NCI-H128 (cell line): Measurements from ENCODE around the gene NFKBIE.
"Not testable (repeated sequence)": the region's sequence is repeated elsewhere in the genome, so short reads cannot be mapped to it uniquely, and the experiment has no call there.

ENCODE experiments used
- DNase-seq: peaks from one replicate; lab custom pipeline; 2025; ENCODE audit not compliant: unreplicated experiment; lab: John Stamatoyannopoulos, UW

Gene NFKBIE

DNA sequence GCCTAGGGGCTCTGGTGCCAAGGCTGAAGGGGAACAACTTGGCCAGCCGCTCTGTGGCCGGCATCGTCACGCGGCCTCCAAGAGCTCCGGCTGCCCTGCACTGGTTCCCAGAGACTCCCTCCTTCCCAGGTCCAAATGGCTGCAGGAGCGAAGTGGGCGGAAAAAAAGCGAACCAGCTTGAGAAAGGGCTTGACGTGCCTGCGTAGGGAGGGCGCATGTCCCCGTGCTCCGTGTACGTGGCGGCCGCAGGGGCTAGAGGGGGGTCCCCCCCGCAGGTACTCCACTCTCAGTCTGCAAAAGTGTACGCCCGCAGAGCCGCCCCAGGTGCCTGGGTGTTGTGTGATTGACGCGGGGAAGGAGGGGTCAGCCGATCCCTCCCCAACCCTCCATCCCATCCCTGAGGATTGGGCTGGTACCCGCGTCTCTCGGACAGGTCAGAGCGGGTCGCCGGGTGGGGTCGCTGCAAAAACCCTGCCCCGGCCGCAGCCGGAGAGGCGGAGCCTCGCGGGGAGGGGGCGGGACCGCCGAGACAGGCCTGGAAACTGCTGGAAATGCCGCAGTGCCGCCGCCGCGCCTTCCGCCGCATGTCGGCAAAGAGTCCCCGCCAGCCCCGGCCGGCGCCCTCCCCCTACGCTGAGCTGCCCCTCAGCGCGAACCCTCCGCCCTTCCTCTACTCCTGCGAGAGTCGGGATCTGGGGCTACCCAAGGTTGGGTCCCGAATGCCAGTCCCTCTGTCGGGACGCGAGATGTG is 19.3 kb downstream of the NFKBIE start:
- peak; percentile 74 for DNase-seq

DNA sequence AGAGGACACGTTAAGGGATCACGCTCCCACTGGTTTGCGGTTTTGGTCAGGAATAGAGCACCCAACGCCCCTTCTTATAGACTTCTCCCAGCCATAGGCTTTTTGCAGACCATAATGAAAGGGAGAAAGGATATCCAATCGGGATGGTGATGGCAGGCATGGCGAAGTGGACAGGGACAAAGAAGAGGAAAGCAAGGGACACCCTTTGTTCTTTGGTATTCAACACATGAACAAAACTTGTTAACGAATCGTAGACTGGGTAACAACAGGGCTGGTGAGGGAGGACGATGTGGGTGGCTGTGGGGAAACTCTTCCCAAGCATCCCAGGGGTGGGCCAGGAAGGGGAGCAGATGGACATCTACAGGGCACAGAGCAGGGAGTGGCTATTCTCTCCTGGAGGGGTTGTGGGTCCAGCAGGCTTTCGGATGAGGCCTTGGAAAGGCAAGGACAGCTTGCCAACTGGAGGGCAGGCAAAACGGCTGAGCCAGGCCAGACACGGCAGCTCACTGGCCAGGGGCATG is 19.9 kb downstream of the NFKBIE start:
- DNase-seq: no peak

DNA sequence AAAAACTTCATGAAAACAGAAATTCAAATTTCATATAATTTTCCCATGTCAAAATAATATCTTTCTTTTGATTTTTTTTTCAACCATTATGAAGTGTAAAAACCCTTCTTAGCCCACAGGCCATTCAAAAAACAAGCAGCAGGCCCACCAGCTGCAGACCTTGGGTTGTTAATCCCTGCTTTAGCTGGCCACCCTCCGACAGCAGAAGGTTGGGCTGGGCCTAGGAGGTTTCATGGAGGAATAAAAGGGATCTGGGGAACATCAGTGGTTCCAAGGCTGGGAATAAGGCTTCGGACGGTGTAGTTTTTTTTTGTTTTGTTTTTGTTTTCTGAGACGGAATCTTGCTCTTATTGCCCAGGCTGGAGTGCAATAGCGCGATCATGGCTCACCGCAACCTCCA is 22.0 kb downstream of the NFKBIE start:
- DNase-seq: no peak

DNA sequence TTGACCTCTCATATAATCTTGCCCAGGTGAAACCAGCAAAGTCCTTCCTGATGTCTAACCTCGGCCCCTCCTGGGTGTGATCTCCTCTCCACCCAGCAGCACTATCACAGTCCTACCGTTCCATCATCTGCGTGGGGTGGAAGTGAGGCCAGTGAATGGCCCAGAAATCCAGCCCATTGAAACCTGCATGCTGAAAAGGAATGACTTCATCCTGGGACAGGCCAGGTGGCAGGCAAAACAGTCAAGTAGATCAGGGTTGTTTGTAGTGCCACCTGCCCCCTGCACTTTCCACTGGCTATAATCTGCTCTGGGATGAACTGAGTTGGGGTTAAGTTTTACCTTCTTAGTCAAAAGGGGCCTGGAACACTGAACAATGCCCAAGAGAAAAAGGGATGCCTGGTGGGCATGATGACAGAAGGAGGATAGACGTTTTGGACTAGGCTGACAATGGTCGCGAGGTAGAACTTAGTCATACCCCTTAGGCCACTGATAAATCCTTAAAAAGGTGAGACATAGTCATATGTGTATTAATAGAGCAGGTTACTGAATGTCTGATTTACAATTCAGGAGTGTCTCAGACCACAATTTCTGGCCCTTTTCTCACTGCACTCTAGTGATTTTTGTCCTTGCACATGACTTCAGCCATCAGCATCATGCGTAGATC is 26.5 kb downstream of the NFKBIE start:
- no peak for DNase-seq

DNA sequence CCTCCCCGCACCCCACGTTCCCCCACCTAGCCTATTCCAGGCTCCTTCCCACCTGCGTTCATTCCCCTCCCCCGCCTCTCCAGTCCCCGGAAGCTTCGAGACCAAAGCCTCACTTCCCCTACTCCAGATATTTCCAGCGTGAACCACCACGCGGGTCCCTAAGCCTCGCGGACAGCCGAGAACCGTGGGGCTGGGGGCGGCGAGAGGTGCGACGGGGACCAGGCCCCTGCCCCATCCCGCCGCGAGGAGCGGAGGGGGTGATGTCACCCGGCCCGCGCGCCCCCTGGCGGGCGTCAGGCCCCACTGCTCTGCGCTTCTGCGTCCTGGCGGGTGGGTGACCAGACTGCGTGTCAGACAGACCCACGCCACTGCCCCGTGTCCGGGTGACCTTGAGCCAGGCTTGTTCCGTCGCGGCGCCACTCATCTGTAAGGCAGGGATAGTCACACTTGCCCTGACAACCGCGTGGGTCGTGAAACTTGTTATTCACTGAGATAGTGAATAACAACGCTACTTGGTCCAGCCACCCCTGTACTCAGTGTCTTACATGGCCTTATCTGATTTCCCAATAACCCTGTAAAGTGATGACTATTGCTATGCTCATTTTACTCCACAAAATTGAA is 27.4 kb downstream of the NFKBIE start:
- DNase-seq: peak; percentile 31

DNA sequence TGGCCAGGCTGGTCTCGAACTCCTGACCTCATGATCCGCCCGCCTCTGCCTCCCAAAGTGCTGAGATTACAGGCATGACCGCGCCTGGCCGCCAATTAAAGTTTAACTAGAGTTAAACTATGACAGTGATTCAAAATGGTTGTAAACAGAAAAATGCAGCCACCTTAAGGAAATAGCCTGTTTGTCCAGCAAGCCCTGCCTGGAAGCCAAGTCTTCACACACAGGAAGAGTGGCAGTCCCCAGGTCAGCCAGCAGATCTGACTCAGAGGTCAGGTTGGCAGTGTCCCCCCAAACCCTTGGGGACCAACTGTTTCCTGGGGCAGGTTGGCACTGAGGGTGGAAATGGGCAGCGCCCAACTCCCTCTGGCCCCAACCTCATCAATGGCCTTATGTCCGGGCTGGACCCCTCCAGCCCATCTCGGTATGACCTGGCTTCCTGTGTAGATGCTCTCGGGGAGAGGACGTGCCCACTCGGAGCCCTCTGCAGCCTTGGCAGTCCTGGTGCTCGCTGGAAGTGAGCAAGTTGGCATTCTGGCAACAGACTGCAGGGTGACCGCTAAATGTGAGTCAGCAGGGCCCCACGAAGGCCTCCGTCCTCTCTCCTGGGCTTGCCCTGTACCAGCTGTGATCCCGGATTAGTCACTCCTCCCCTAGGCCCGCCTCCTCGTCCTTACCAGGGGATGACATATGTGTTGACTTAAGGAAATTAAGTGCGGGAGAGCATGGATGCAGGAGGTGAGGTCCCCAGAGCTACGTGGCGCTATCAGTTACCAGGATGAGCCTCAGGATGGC is 28.1 kb downstream of the NFKBIE start:
- peak; percentile 46 for DNase-seq

DNA sequence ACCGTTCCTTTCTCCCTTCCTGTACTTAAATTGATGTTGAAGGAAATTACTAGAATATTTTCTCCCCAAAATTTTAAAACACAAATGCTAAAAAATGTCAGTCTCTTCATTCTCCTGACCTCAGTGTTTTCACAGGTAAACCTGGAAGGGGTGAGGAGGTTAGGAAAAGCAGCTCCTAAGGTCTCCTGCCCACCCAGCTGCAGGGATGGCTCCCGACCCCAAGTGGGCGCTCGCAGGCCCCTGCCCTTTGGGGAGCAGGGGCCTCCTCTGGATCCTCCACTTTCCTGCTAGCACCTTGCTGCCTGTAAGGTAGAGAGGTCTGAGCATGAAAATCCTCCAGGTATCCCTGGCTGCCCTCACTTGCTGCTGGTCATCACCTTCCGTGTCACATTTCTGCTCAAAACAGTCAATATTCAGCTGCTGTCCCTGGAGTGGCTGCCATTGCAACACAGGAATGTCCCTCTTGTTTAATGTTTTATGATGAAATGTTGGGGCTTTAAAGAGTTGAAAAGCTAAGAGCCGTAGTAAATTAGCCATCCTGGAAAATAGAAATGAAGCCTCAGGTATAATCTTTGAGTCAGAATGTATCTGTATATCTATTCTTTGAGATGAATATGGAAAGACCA is 29.3 kb downstream of the NFKBIE start:
- no peak for DNase-seq

DNA sequence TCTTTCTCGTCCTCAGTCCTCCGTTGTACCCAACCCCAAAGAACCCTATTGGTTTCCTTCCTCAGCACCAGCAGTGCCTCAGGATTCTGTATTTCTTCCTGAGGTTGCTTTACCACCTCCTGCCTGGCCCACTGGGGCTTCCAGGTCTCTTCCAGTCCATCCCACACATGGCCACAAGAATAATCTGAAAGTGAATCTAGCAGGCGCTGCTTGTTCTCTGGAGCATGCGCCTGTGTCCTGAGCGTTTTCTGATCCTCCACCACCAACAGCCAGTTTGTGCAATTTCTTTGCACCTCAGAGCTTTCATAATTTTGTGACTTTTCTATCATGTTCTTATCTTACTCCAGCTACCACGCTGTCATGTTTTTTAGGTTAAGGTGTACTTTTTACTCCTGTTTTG is 30.1 kb downstream of the NFKBIE start:
- no peak for DNase-seq

DNA sequence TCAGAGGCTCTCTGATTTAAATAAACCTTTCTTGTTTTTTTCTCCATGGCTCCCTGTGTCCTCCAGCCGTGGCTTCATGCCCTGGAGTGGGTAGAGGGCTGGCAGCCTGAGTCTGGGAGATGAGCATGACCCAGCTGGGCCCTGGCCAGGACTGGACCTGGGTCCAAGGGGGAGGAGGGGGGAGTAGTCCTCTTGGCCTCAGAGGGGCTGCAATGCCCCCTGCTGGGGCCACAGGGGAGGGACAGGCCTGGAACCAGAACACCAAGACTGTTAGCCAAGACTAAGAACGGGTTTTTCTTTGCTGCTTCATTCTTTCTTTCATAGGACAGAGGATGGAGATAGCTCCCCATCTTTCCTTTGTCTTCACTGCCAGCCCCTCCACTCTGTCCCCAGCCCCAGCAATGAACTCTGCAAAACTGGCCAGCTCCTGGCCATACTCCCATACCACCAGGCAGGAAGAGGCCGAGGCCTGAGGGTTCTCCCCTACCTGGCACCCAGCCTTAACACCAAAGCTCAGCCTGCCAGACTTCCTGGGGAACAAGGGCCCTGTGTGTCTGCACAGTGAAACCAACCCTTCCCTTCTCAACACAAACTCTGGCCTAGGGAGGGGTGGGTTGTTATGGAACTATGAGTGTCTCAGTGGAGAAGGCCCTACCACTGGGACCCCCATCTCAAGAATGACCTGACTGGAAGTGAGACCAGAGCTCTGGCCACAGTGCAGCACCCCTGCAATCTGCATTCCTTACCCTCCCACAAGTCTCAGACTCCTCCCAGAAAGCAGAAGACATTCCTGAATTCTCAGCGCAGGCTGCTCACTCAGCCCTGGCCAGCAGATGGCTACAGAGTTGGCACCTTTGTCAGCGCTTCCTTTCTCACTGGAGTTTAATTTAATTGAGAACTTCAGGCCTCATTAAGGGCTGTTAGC is 31.0 kb downstream of the NFKBIE start:
- DNase-seq: no peak

DNA sequence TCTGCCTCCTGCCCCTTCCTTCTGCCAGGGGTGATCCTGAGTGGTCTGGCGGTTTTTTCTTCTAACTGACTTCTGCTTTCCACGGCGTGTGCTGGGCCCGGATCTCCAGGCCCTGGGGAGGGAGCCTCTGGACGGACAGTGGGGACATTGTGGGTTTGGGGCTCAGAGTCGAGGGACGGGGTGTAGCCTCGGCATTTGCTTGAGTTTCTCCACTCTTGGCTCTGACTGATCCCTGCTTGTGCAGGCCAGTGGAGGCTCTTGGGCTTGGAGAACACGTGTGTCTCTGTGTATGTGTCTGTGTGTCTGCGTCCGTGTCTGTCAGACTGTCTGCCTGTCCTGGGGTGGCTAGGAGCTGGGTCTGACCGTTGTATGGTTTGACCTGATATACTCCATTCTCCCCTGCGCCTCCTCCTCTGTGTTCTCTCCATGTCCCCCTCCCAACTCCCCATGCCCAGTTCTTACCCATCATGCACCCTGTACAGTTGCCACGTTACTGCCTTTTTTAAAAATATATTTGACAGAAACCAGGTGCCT is 31.7 kb downstream of the NFKBIE start:
- no peak for DNase-seq

DNA sequence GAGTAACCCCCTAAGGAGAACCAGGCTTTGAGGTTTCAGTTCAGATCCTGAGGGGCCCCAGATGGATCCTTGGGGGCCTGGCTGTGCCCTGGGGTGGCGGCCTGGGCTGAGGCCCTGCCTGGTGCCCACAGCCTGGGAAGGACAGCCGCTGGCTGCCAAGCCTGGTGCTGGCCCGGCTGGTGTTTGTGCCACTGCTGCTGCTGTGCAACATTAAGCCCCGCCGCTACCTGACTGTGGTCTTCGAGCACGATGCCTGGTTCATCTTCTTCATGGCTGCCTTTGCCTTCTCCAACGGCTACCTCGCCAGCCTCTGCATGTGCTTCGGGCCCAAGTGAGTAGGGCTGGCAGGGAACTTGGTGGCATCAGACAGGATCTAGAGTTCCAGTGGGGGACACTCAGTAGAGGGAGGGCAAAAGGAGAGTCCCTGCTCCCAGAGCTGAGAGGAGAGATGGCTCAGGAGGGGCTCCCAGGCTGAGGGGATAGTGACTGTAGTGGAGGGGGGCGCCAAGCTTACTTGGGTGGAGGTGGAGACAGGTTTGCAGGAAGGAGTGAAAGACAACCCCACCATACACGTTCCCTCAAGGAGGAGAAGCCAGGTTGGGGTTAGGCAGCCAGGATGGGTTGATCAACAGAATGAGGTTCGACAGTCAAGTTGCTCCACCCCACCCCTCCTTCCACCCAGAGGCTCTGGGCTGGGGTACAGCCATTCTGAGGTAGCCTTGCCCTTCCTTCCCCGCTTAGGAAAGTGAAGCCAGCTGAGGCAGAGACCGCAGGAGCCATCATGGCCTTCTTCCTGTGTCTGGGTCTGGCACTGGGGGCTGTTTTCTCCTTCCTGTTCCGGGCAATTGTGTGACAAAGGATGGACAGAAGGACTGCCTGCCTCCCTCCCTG is 32.4 kb downstream of the NFKBIE start:
- no peak for DNase-seq

DNA sequence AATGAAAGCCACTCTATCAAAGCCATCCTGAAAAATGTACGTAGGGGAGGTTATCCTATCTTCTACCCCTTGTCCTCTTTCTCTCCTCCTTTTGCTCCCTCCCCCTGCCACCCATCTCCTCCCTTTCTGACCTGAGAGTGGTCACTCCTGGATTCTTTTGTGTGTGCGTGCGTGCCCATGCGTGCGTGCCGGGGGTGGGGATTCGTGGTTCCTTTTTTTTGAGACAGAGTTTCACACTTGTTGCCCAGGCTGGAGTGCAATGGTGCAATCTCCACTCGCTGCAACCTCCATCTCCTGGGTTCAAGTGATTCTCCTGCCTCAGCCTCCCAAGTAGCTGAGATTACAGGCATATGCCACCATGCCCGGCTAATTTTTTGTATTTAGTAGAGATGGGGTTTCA is 33.9 kb downstream of the NFKBIE start:
- DNase-seq: not testable (repeated sequence)

DNA sequence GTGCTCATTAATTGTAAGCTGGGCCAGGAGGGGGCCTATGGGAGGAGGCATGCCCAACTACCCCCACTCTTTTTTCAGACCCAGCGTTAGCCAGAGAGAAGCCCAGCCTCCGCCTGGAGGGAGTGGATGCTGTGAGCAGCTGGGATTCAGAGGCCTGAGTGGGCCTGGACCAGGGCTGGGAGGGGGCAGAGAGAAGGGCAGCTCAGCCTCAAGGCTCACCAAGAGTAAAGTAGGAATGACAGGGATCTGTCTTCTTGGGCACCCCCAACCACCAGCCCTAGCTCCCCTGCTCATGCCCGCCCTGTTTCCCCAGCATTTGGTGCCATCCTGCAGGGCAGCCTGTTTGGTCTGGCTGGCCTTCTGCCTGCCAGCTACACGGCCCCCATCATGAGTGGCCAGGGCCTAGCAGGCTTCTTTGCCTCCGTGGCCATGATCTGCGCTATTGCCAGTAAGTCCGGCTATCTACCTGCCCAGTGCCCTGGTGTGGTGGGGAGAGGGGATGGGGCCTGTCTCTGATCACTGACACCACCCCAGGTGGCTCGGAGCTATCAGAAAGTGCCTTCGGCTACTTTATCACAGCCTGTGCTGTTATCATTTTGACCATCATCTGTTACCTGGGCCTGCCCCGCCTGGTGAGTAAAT is 35.2 kb downstream of the NFKBIE start:
- no peak for DNase-seq

DNA sequence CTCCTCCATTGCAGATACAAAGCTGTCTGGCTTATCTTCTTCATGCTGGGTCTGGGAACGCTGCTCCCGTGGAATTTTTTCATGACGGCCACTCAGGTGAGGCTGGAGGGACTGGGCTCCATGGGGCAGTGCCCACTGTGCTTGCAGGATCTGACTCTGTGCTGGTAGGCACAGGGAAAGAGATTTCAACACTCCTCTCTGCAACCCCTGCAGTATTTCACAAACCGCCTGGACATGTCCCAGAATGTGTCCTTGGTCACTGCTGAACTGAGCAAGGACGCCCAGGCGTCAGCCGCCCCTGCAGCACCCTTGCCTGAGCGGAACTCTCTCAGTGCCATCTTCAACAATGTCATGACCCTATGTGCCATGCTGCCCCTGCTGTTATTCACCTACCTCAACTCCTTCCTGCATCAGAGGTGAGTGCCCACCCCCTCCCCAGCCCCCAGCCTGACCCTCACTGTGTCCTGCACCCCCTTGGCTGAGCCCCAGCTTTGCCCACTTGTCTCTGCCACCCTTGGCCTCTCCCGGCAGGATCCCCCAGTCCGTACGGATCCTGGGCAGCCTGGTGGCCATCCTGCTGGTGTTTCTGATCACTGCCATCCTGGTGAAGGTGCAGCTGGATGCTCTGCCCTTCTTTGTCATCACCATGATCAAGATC is 35.8 kb downstream of the NFKBIE start:
- DNase-seq: no peak

DNA sequence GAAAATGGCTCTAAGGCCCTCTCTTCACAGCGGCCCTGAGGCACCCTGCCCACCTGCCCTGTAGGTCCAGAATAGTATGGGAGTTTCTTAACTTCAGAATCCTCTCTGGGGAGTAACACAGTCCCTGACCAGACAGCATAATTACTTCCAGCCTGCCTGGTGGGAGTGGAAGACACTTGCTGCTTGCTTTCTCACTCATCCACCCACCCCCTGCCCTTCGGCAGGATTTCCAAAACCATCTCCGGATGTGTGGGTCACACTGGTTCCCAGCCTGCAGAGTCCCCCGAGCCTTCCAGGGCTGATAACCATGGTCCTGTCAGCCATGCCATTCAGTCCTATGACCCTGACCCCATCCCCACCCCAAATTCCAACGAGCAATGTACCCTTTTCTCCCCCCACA is 36.5 kb downstream of the NFKBIE start:
- no peak for DNase-seq

DNA sequence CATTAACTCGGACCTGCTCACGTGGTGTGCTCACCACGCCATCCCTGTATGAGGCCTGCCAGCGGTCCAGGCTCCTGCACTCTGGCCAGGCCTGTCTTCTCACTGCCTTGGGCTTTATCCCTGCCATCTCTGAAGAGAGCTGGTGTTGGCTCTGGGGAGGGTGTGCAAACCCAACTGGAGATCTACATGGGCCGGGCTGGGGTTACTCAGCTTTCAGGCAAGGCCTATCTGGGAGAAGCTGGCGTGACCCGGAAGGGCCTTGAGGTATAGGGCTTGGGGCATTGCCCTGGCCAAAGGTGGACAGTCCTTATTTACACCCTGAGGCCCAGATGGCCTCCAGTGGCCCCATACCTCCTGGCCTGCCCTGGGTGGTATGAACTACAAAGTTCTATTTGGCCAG is 36.9 kb downstream of the NFKBIE start:
- no peak for DNase-seq

DNA sequence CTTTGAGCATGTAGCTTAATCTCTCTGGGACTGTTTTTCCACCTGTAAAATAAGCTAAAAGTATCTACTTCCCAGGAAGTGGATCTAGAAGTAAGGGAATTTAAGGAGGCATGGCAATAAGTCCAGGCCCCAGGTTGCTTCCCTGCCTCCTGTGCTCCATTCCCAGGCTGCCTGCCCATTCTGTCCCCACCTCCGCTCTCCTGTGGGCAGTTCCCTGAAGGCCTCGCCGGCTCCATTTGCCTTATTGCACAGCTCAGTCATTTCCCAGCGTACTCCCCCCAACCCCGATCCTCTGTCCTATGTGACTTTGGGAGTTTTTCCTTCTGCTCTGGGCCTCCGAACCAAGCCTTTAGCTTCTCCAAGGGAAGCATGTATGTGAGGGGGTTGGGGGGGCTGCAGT is 37.3 kb downstream of the NFKBIE start:
- DNase-seq: no peak
